ENCODE results near the gene ADGRB3. TPM values are rescaled to one million over a fixed set of nuclear protein-coding genes. Genes with fewer than 3 reads are reported as not detected.

ADGRB3 gene
- total and polyA plus RNA-seq, 2 donors (not counting 3 experiments of a cell fraction or from before 2014, with no cell fraction given): not detected

DNA sequence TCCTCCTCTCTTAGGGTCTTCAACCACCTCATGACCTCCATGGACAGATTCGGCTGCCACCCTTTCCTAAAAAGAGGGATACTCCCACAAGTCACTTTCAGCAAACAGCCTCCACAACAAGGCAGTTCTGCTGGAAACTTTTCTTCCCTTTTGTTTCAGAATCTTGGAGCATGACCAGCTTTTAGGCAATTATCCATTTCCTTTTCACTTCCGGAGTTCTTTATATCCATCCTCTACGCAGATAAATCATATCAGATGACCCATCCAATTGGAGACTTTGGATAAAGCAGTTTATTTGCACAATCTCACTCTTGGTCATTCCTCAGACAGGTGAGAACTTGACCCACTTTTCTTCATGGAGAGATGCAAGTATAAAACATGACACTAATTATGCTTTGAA lies 763.2 kb downstream of the ADGRB3 start:
- TF ChIP-seq POLR2AphosphoS5 (IDR thresholded peaks at IDR 0.05; ENCODE audit: insufficient read depth, low read depth, low read length): no peak
- TF ChIP-seq POLR2A (IDR thresholded peaks at IDR 0.05; ENCODE audit: low read depth, low read length): no peak
- no peak for TF ChIP-seq EZH2 (IDR thresholded peaks at IDR 0.05; ENCODE audit: borderline replicate concordance, low read depth, low read length, severe bottlenecking)
- TF ChIP-seq, protein P1, sequence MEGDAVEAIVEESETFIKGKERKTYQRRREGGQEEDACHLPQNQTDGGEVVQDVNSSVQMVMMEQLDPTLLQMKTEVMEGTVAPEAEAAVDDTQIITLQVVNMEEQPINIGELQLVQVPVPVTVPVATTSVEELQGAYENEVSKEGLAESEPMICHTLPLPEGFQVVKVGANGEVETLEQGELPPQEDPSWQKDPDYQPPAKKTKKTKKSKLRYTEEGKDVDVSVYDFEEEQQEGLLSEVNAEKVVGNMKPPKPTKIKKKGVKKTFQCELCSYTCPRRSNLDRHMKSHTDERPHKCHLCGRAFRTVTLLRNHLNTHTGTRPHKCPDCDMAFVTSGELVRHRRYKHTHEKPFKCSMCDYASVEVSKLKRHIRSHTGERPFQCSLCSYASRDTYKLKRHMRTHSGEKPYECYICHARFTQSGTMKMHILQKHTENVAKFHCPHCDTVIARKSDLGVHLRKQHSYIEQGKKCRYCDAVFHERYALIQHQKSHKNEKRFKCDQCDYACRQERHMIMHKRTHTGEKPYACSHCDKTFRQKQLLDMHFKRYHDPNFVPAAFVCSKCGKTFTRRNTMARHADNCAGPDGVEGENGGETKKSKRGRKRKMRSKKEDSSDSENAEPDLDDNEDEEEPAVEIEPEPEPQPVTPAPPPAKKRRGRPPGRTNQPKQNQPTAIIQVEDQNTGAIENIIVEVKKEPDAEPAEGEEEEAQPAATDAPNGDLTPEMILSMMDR (IDR thresholded peaks at IDR 0.05; ENCODE audit: extremely low read depth in 1 of 2, insufficient read depth in 1 of 2, low read depth in 1 of 2, low read length in 2 of 2): no peak
- no peak for TF ChIP-seq FOS (IDR thresholded peaks at IDR 0.05; ENCODE audit: borderline replicate concordance, insufficient read depth, low read length)
- TF ChIP-seq MYC (IDR thresholded peaks at IDR 0.05; ENCODE audit: low read depth, low read length): no peak
- no peak for TF ChIP-seq JUN (IDR thresholded peaks at IDR 0.05; ENCODE audit: borderline replicate concordance, insufficient read depth, insufficient read length, low read depth)
- TF ChIP-seq, protein P2, sequence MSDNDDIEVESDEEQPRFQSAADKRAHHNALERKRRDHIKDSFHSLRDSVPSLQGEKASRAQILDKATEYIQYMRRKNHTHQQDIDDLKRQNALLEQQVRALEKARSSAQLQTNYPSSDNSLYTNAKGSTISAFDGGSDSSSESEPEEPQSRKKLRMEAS (IDR thresholded peaks at IDR 0.05; ENCODE audit: insufficient read depth, insufficient read length): no peak
- no peak for TF ChIP-seq GATA2 (IDR thresholded peaks at IDR 0.05; ENCODE audit: insufficient read depth, insufficient read length, low read depth, low read length)
- peaks cover 3% of the 10 kb centered on the region for H3K9me3 ChIP-seq (replicated peaks; ENCODE audit: control insufficient read depth, insufficient read depth, low read length)
- FAIRE-seq (no peak), DNase-seq (ENCODE audit: low read depth, low spot score) (no peak)
- H4K20me1 ChIP-seq (replicated peaks; ENCODE audit: control insufficient read depth, extremely low read depth, insufficient read depth, low read length): no peaks in the 10 kb centered on the region
- H3K4me3 ChIP-seq (replicated peaks in 1 of 3; ENCODE audit: insufficient read depth in 1 of 3, low read depth in 1 of 3, low read length in 3 of 3): no peak overlapping the region
- POLR2A ChIA-PET: no interaction called here
- no peaks in the 10 kb centered on the region for H3K9me1 ChIP-seq (replicated peaks; ENCODE audit: control insufficient read depth, extremely low read depth, insufficient read depth, low read length)
- no peaks in the 10 kb centered on the region for H3K79me2 ChIP-seq (ENCODE audit: control insufficient read depth, insufficient read depth, low read length)
- H3K4me2 ChIP-seq (ENCODE audit: insufficient read depth, low read length): no peak overlapping the region
- no peaks in the 10 kb centered on the region for H3K27me3 ChIP-seq (ENCODE audit: control insufficient read depth in 2 of 2, insufficient read depth in 2 of 2, low read length in 2 of 2)
- dilution Hi-C loops (cut with MboI; ENCODE audit: extremely low pct_ligation_motif_present, low sequenced_read_pairs): no loop called here
- H3K9ac ChIP-seq (replicated peaks; ENCODE audit: extremely low read depth, insufficient read depth, low read length): no peak overlapping the region
- no peak overlapping the region for H3K27ac ChIP-seq (ENCODE audit: insufficient read depth, low read depth, low read length)
- H2AFZ ChIP-seq (ENCODE audit: low read depth, low read length): no peak overlapping the region
- CTCF ChIA-PET: no interaction called here
- intact Hi-C loops (cut with micrococcal nuclease): no loop called here
- H3K4me1 ChIP-seq (ENCODE audit: control insufficient read depth, extremely low read depth, insufficient read depth, low read length): no peaks in the 10 kb centered on the region
- BruUV-seq (replicated peaks): no TSS peak
- H3K36me3 ChIP-seq (ENCODE audit: control insufficient read depth in 2 of 2, extremely low read depth in 1 of 2, insufficient read depth in 2 of 2, low read length in 2 of 2): no peaks in the 10 kb centered on the region
